Activated T-cell treated with anti-CD3 and anti-CD28 coated beads, Interleukin-2, amount 50 U/mL, for 1 hour (primary cell): ENCODE data around the gene ASB2.

Experiments used
- DNase-seq: peaks from one replicate; pipeline ENCODE4 v3.0.0-alpha.2; 2020

The ASB2 gene

GRCh38 chr14:93999573-93999972 is 23.2 kb upstream of the ASB2 start:
- DNase-seq = no peak

GRCh38 chr14:93998871-93999403 is 22.6 kb upstream of the ASB2 start:
- DNase-seq = no peak

DNA sequence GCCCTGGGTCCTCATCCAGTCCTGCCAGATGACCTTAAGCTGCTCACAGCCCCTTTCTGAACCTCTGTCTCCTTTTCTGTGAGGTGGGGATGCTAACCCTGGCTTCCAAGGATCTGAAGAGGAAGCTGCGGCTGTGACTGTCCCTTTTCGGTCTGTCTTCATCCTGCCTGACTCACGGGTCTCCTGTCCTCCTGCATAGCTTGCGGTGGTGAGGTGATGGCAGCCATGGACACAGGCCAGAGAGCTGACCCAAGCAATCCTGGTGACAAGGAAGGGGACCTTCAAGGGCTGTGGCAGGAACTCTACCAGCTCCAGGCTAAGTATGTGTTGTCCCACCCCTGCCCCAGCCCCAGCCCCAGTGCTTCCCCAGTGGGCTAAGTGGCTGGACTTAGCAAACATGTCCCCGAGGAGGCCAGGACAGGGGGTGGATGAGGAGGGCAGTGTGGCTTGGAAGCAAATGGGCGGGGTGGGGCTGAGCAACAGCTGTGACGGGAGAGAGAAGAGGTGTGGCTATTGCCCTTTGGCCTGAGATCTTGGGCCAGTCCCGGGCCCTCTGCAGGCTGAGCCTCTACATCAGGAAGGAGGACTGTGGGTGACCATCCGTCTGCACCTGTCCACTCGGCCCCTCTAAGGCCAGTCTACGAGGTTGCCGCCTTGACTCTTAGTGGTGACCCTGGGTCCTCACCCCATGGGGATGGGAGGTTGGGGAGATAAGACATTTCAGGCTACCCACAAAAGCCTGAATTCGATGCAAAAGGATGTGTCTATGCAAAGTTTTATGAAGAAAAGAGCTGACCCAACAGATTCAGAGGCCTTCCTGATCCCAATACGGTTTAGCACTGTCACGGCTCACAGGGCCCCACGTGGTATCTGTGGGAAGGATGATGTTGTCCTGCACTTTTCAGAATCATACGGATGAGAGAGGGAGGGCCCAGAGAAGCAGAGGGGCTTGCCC is 21.8 kb upstream of the ASB2 start:
- no peak for DNase-seq

GRCh38 chr14:93997082-93997481 is 20.7 kb upstream of the ASB2 start, which contains the start of gene CCDC197:
CCDC197 (plus strand) TSS chr14:93997301; CDS start chr14:93998132, 831 bp downstream.
- no peak for DNase-seq

DNA sequence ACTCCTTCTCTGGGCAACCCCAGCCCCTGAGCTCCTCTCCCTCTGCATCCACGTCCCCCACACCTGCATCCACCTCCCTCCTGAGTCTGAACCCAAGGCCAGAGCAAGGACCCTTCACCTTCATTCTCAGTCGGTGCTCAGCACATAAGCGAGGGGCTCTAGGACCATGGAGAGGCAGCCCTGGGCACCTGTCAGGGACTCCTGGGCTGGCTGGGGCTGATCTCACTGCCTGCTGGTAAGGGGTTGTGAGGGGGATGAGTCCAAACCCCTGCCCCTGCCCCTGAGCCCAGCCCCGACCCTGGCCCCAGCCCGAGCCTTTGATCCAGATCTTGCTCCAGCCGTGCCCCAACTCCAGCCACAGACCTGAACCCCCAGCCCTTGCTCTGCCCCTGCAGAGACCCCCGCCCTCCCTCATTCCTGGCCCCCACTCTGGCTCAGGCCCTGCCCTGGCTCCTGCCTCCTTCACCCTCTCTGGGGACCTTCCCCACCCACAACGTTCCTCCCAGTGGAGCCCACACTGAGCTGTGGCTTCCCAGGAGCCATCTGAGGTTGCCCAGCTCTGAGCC is 19.8 kb upstream of the ASB2 start:
- no peak for DNase-seq

- no peak for DNase-seq
Measured at GRCh38 chr14:93994919-93995682, 18.7 kb upstream of the ASB2 start.

- no peak for DNase-seq
Measured at GRCh38 chr14:93993382-93993781, 17.0 kb upstream of the ASB2 start.

DNA sequence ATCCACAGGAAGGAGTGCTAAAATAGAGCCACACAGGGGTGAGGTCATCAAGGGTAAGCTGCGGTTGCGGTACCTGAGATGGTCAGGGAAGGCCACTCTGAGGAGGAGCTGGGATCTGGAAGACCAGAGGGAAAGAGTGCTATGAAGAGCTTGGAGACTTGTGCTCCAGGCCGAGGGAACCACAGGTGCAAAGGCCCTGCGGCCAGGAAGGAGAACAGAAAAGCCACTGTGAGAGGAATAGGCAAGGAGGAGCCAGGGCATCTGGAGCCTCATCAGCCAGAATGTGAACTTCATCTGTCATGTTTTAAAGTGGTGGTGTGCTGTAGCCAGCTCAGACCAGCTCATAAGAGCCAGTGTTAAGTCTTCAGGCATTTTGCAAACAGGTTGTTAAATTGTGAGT is 15.3 kb upstream of the ASB2 start:
- DNase-seq = no peak

- DNase-seq = no peak
Measured at GRCh38 chr14:93991212-93991611, 14.8 kb upstream of the ASB2 start.

DNA sequence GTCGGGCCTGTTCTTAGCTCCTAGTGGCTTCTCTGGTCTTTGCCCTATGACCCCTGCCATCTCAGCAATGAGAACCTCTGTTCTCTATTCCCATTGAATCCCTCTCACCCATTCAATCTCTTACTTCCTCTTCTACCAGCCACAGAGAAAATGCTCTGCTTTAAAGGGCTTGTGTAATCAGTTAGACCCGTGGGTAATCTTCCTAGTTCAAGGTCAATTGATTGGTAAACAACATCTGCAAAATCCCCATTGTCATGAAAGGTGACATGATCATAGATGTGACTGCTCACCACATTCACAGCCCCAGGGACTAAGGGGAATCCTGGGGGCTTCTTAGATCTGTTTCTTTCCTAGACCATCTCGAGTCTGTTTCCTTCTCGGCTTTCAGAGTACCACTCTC is 13.6 kb upstream of the ASB2 start:
- no peak for DNase-seq

GRCh38 chr14:93987815-93988476 is 11.6 kb upstream of the ASB2 start:
- no peak for DNase-seq

- DNase-seq = no peak
Measured at GRCh38 chr14:93987376-93987775, 11.0 kb upstream of the ASB2 start.

- DNase-seq = no peak
Measured at GRCh38 chr14:93986955-93987354, 10.6 kb upstream of the ASB2 start.

DNA sequence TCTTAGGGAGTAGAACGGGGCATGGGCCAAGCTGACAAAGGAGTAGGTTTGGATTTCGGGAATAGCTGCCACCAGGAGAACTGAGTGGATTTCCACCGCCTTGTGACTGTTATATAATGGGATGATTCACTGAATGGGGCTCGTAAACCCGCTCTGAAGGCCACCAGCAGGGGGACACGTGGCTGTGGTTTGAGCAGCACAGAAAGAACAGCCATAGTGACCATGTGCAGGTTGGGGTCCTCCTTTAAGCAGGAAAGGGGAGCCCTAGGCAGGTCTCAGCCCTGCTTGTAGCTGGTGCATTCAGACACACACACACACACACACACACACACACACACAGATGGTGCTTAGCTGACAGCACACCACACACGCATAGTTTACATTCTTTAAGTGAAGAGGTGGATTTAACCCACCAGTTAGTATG is 8.6 kb upstream of the ASB2 start:
- no peak for DNase-seq

DNA sequence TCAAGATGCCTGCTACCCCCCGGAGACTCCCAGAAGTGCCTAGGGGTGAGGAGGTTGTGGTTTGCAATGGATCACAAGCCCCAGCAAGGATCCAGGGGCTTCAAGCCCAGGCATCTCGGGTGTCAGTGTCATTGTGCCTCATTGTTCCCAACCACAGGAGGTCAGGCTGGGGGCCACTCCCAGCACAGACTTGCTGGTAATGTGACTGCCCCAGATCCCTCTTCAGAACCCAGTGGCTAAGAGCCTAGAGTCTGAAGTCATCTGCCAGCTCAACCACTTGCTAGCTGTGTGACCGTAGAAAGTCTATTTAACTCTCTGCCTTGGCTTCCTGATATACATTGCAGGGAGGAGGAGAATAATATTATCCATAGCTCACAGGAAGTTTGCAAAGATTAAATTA is 7.7 kb upstream of the ASB2 start:
- DNase-seq = no peak

DNA sequence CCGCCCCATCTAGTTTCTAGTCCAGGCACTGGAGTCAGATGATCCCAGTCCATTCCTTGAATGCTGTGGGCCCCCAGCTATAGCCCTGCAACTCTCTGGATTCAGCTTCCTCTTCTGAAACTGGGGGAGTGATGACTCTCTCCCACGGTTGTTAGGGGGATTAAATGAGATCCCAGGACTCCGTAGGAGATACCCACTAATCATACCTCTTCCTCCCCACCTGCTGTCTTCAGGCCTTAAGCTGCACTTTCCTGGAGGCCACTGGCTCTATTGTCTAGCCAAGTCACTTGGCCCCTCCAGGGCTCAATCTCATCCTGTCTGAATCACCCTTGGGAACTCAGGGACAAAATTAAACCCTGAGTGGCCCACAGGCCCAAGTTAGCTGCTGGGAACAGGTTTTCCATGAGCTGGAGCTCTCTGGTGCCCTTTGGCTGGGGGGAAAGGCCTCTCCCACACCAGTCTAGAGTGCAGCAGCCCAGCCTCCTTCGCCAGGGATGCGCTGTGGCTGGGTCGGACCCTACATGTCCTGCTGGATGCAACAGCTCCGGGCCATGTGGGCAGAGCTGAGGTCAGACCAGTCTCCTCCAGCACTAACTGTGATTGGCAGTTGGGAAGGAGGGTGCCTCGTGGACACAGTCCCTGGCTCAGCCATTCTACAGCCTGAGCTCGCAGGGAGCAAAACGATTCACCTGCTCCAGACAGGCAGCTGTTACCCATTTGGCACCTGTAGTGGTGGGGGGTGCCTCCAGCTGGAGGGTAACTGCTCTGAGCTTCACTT is 6.0 kb upstream of the ASB2 start:
- DNase-seq = no peak

- no peak for DNase-seq
Measured at GRCh38 chr14:93981316-93982229, 5.2 kb upstream of the ASB2 start.

GRCh38 chr14:93980456-93981201 is 4.3 kb upstream of the ASB2 start:
- no peak for DNase-seq

DNA sequence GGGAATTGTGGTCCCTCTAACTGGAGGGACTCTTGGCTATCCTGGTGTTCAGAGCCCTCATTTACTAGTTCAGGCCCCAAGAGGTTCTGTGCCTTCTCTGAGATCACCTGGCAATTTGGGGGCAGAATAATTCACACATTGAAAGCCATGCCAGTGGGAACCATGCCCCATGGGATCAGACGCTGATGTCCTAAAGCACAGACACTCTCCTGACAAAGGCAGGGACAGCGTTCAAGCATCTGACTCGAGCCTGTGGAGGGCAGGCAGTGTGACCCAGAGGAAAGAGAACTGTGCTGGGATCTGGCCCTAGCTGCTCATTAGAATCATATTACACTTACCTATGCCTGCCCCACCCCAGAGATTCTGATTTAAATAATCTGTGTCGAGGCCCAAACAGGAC is 2.4 kb upstream of the ASB2 start:
- no peak for DNase-seq
